Peyer's patch (tissue), 4 donors: ENCODE data around the gene PDXP.

Source experiments
- CTCF ChIP-seq, 6 experiments: fragments of 450-650 bp in 4 of 6; fragments of 200-600 bp in 2 of 6; sonication (generic) in 1 of 6; IDR thresholded peaks; one replicate each; pipeline ENCODE4 v1.5.1; 2017 to 2019; ENCODE audit warnings: antibody characterized with exemption in 6 of 6, mild to moderate bottlenecking in 3 of 6, moderate library complexity in 1 of 6
- POLR2A ChIP-seq, 2 donors: fragments of 450-650 bp; IDR thresholded peaks; one replicate each; pipeline ENCODE4 v1.5.1; 2017; ENCODE audit warnings: antibody characterized with exemption in 2 of 2, mild to moderate bottlenecking in 2 of 2, moderate library complexity in 2 of 2

DNA sequence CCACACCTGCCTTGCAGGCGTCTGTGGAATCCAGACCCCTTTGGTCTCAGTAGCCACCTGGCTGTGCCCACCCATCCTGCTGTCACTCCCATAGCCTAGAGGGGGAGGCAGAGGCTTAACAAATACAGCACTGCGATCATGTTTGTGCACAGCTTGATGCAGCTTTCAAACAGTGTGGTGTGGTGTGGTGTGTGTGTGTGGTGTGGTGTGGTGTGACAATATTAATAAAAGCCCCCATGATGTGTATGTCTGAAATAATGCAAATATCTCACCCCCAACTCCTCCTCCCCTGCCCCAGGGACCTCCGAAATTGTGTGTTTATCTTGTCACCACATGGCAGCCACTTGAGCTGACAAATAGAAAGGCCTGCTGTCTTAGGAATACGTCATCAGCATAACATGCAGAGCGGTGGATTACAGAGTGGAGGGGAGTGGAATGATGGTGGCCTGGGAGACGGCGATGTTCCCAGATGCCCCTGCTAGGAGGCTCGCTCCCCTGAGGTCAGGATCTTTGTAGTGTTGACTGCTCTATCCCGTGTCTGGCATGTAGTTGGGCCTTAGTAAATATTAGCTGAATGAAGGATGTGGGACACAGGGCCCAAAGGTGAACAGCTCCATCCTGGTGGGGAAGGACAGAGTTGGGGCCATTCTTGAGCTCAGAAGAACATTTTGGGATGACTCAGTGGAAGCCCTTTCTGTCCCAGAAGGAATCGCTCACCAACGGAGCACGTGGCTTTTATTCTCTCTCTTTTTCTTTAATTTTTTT lies 2.8 kb downstream of the PDXP start:
- TF ChIP-seq CTCF (IDR thresholded peaks at IDR 0.05) (peak in 5 of 6 experiments; percentile 26 to 38 (median 28)), POLR2A (IDR thresholded peaks at IDR 0.05) (no peak)
